ENCODE results near the gene RELCH. TPM values are rescaled to one million over a fixed set of nuclear protein-coding genes. Genes with fewer than 3 reads are reported as not detected.
"Not testable (repeated sequence)": the region's sequence is repeated elsewhere in the genome, so short reads cannot be mapped to it uniquely, and the experiment has no call there.

The RELCH gene
- polyA plus RNA-seq, 2 of the 4 experiments (the other 2 are of a cell fraction), result 13.5 to 17.5 TPM

- POLR2A ChIA-PET, result interaction anchor here (0.8 kb wide), 1 partner anchor 21 kb away, joined by 5 read pairs; the partner anchor contains the start of genes PIGN and RELCH
- Histone ChIP-seq H3K4me1 (no peaks in the 10 kb centered on the region), H3K9me3 (no peaks in the 10 kb centered on the region), H3K27ac (no peak overlapping the region), H3K4me2 (no peak overlapping the region), H3K4me3 (no peak overlapping the region)
- CTCF ChIA-PET, result interaction anchor here (1.8 kb wide), 1 partner anchor 34 kb away, joined by 4 read pairs; no protein-coding TSS in a partner anchor
- 84% methylated on average over 3 of the region's 3 CpGs for WGBS (ENCODE audit: missing lambda C conversion rate)
- TF ChIP-seq ZNF302 (CRISPR knock-in tag; IDR thresholded peaks at IDR 0.05), result no peak
- no peak for TF ChIP-seq MAZ (IDR thresholded peaks at IDR 0.05; ENCODE audit: borderline replicate concordance, low read depth, low read length)
- TF ChIP-seq EP300 (IDR thresholded peaks at IDR 0.05), result no peak
- no peak for TF ChIP-seq PHF8 (IDR thresholded peaks at IDR 0.05; ENCODE audit: borderline replicate concordance, low read depth)
- TF ChIP-seq SMC3 (IDR thresholded peaks at IDR 0.05), result no peak
- TF ChIP-seq TFCP2L1 (CRISPR knock-in tag; IDR thresholded peaks at IDR 0.05), result no peak
- no peak for FAIRE-seq
- ATAC-seq, result no peak
- DNase-seq (ENCODE audit: low read depth in 1 of 2, low spot score in 1 of 2), result no peak
These were observed 21.5 kb upstream of the RELCH start for GRCh38 chr18:62165583-62165982.

- POLR2A ChIA-PET; DNase-seq (ENCODE audit: low read depth in 1 of 2, low spot score in 1 of 2); FAIRE-seq; H3K4me2 ChIP-seq; H3K27ac ChIP-seq; ATAC-seq; H3K9me3 ChIP-seq; H3K4me1 ChIP-seq; H3K4me3 ChIP-seq: not testable (repeated sequence)
- WGBS (ENCODE audit: missing lambda C conversion rate), result 47% methylated on average over 1 of the region's 1 CpG
- CTCF ChIA-PET, result interaction anchor here (1.8 kb wide), 1 partner anchor 35 kb away, joined by 4 read pairs; no protein-coding TSS in a partner anchor
These were observed 20.5 kb upstream of the RELCH start for GRCh38 chr18:62166524-62166923.

GRCh38 chr18:62170857-62171256, 16.2 kb upstream of the RELCH start:
- no peaks in the 10 kb centered on the region for H3K9me3 ChIP-seq
- H3K4me1 ChIP-seq, result no peaks in the 10 kb centered on the region
- FAIRE-seq (no peak), ATAC-seq (no peak), DNase-seq (ENCODE audit: low read depth in 1 of 2, low spot score in 1 of 2) (no peak)
- H3K4me3 ChIP-seq, result no peak overlapping the region
- H3K27ac ChIP-seq, result no peak overlapping the region
- POLR2A ChIA-PET, result no interaction called here
- H3K4me2 ChIP-seq, result no peak overlapping the region
- CTCF ChIA-PET, result no interaction called here
- 82% methylated on average over 1 of the region's 1 CpG for WGBS (ENCODE audit: missing lambda C conversion rate)
- TF ChIP-seq SREBF2 (IDR thresholded peaks at IDR 0.05) (no peak), ZNF302 (CRISPR knock-in tag; IDR thresholded peaks at IDR 0.05) (no peak), RCOR1 (IDR thresholded peaks at IDR 0.05; ENCODE audit: low read depth, low read length) (no peak)

- H3K4me1 ChIP-seq, result no peaks in the 10 kb centered on the region
- DNase-seq (ENCODE audit: low read depth in 1 of 2, low spot score in 1 of 2) (no peak), ATAC-seq (no peak), FAIRE-seq (no peak)
- no peak for TF ChIP-seq ATOH8 (CRISPR knock-in tag; IDR thresholded peaks at IDR 0.05; ENCODE audit: low read depth)
- TF ChIP-seq TP53 (CRISPR knock-in tag; IDR thresholded peaks at IDR 0.05), result no peak
- no peak for TF ChIP-seq BCL3 (IDR thresholded peaks at IDR 0.05)
- no peak for TF ChIP-seq NFE2L2 (conservative IDR thresholded peaks at IDR 0.05; ENCODE audit: low read length)
- TF ChIP-seq HOXB13 (CRISPR knock-in tag; IDR thresholded peaks at IDR 0.05; ENCODE audit: low read depth), result no peak
- no peak for TF ChIP-seq CTCF (IDR thresholded peaks at IDR 0.05)
- no peak for TF ChIP-seq RNF2 (IDR thresholded peaks at IDR 0.05; ENCODE audit: borderline replicate concordance, low read depth)
- no peak for TF ChIP-seq MYC (IDR thresholded peaks at IDR 0.05; ENCODE audit: borderline replicate concordance, low read length)
- TF ChIP-seq FOXS1 (CRISPR knock-in tag; IDR thresholded peaks at IDR 0.05), result no peak
- no peak for TF ChIP-seq HDAC2 (IDR thresholded peaks at IDR 0.05)
- no peak for TF ChIP-seq PBX3 (IDR thresholded peaks at IDR 0.05)
- no peak for TF ChIP-seq EP300 (IDR thresholded peaks at IDR 0.05)
- TF ChIP-seq ELK1 (IDR thresholded peaks at IDR 0.05; ENCODE audit: low read depth, low read length), result no peak
- TF ChIP-seq POLR2AphosphoS2 (conservative IDR thresholded peaks at IDR 0.05; ENCODE audit: low read length), result no peak
- no peak for TF ChIP-seq MAFK (IDR thresholded peaks at IDR 0.05; ENCODE audit: partially characterized antibody)
- ChIA-PET POLR2A (no interaction called here), CTCF (no interaction called here)
- no peak overlapping the region for H3K27ac ChIP-seq
- H3K4me2 ChIP-seq, result no peak overlapping the region
- H3K9me3 ChIP-seq, result no peaks in the 10 kb centered on the region
- H3K4me3 ChIP-seq, result no peak overlapping the region
These were observed 14.8 kb upstream of the RELCH start for GRCh38 chr18:62172298-62172697.

Measured in A549 (cell line).